HG02759 (cell line): Measurements from ENCODE around the gene GORASP1.

Experiments
- ATAC-seq: cut with Tn5 transposase; IDR thresholded peaks from one replicate; pipeline ENCODE4 v1.9.1; 2021; ENCODE audit warnings: mild to moderate bottlenecking, moderate library complexity; ENCODE audit not compliant: unreplicated experiment

Gene GORASP1

GRCh38 chr3:39141171-39141995, 34.0 kb upstream of the GORASP1 start:
- ATAC-seq: no peak

GRCh38 chr3:39140341-39140971, 33.0 kb upstream of the GORASP1 start:
- ATAC-seq: no peak

DNA sequence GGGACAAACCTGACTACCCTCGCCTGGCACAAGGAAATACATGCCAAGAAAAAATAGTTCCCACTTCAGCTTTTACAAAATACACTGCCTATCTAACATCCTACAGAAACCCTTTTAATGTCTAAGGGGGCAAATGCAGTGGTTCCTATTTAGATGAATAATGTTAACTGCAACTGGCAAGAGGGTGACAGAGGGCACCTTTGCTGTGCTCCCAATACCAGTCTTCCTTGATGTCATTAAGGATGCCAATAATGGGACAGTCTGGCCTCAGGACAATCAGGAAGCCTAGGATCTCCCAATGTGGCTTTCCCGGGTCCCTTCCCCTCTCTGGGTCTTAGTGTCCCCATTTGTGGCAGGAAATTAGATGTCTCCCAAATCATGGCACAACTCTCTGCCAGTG, 32.0 kb upstream of the GORASP1 start:
- no peak for ATAC-seq

GRCh38 chr3:39138804-39139415, 31.5 kb upstream of the GORASP1 start:
- ATAC-seq: no peak

DNA sequence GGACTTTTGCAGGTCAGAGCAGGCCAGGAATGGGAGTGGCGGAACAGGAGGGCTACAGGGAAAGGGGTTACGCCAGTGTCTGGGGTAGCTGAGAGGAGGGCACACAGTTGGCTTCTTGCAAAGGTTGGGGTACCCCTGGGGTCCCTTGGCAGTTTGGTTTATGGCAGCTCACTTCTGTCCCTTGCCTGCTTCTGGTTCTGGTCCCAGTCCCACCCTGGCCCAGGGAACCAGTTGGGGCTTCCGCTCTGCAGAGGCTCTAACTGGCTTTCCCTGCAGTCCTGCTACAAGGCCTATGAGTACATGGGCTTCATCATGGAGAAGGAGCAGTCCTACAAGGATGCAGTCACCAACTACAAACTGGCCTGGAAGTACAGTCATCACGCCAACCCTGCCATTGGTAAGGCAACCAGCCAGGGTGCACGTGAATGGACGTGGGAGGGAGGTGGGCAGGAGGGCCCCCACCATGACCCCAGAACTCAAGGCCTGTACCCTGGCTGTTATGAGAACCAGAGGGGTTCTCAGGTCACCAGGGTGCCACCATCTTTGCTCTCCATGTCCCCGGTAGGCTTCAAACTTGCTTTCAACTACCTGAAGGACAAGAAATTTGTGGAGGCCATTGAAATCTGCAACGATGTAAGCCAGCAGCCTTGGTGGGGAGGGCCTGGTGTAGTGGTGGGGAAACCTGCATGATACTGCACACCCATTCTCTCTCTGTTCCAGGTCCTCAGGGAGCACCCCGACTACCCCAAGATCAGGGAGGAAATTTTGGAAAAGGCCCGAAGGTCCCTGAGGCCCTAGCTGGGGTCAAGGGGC, 30.8 kb upstream of the GORASP1 start:
- ATAC-seq: no peak

- ATAC-seq: no peak
Measured at GRCh38 chr3:39137435-39137936, 30.1 kb upstream of the GORASP1 start.

- ATAC-seq: no peak
Measured at GRCh38 chr3:39136533-39137434, 29.4 kb upstream of the GORASP1 start.

GRCh38 chr3:39135170-39135805, 27.9 kb upstream of the GORASP1 start:
- ATAC-seq: no peak

DNA sequence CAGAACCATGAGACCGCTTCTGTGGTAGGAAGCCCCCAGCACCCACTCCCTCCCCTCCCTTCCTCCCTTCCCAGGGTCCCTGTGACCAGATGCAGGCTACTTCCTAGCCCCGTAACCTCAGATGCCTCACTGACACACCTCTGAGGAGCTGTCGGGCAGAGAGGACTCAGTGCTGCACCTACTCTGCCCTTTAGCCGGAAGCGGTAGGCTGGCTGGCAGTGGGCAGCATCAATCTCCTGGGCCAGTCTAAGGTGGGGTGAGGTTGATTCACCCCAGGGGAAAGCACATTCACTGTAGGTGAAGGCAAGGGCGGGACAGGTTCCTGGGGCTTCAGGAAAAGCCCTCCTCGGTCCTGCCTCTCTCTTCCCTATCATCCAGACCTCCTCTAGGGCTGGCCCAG, 26.9 kb upstream of the GORASP1 start:
- ATAC-seq: no peak

DNA sequence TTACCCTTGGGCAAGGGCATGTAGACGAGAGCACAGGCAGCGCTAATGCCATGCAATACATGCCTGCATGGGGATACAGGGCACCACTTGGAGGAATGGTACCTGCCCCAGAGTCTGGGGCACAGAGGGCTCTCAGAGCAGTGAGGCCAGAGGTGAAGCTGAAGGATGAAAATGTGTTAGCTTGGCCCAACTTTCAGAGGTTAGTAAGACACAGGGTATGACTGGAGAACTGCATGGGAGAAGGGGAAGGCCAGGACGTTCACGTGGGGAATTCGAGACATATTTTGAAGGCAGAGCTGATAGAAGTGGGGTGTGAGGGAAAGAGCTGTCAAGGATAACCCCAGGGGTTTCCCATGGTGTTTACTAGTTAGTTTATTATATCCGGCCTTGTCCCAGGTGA, 26.4 kb upstream of the GORASP1 start:
- ATAC-seq: no peak

DNA sequence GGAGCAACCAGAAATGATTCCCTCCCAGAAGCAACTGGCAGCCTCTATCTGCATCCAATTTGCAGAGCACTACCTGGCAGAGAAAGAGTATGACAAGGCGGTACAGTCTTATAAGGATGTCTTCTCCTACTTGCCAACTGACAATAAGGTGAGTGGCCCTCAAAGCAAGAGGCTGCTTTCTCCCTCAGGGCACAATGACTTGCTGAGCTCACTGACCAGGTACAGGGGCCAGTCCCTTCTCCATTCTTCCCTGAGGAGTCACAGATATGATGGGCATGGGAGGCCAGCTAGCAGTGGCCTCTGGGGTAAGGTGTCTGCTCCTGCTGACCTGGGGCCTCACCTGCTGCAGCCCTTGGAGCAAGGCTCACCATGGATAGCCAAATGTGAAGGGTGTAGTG, 25.7 kb upstream of the GORASP1 start:
- no peak for ATAC-seq

DNA sequence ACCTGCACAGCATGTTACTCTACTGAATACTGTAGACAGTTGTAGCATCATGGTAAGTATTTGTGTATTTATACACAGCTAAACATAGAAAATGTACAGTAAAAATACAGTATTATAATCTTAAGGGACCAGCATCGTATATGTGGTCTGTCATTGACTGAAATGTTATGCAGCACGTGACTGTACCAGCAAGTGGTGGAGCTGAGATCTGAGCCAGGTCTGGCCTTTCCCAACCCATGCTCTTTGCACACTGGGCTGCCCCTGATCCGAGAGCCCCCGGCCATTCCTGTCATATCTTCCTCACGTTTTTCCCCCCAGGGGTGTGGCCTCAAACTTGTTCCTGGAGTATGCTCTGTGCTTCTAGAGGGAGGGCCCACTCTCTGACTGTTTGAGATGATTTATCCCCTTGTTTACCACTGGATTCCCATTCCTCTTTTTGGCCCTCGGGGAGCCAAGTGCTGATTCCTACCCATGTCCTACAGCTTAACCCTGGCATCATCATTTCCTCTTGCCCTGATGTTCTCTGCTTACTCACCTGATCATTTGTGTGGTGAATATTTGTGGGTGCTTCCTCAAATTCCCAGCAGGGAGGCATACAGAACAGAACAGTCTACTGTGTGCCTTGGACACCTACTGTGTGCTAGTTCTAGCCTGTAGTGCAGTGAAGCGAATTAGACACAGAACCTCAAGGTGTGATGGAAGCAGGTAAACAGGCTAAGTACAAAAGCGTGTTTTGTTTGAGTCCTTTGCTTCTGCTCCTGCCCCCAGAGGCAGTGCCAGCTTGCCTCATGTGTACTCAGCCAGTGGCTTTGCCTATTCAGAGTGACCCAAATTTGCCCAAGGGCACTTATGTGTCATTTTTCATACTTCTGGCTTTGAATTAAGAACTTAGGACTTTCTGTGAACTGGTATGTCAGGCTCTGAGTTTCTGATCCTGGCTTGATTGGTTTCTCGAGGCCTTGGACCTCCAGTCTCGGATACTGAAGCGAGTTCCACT, 25.0 kb upstream of the GORASP1 start:
- no peak for ATAC-seq

DNA sequence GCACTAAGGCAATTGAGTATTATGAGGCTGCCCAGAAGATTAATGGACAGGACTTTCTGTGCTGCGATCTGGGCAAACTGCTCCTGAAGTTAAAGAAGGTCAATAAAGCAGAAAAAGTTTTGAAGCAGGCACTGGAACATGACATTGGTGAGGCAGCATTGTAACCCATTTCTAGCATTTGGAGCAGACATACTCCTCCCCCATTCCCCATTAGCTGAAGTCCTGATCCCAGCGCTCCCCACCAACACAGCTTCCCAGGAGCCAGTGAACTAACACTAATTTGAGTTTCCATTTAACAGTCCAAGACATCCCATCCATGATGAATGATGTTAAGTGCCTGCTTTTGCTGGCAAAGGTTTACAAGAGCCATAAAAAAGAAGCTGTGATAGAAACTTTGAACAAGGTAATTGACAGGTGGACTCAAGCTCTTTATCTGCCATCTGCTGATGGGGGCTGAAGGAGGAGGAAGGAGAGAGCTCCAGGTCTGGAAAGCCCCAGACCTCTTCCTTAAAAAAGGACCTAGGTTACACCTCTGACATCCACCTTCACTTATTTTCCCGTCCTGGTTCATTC, 23.4 kb upstream of the GORASP1 start:
- ATAC-seq: no peak

GRCh38 chr3:39130026-39130425, 22.6 kb upstream of the GORASP1 start:
- ATAC-seq: no peak

GRCh38 chr3:39128951-39129350, 21.5 kb upstream of the GORASP1 start:
- no peak for ATAC-seq

DNA sequence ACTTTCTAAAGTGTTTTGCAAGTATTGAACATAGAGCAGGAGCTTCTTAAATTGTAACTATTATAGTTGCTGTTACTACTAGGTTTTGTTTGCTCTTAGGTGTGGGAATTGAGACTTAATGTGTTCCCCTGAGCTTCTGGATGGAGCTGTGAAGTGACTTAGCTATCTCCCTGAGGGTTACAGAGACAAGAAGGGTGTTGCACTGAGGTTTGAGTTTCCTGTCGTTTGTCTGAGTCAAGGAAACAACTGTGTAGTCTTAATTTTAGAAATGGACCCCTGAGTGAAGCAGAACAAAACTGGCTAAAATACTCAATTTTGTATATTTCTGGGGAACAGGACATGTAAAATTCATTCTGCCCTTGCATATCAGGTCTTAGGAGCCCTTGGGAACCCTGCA, 20.5 kb upstream of the GORASP1 start:
- no peak for ATAC-seq

- ATAC-seq: no peak
Measured at GRCh38 chr3:39127269-39127907, 20.0 kb upstream of the GORASP1 start.
